ENCODE measurements around the gene DPP7. TPM values are rescaled to one million over a fixed set of nuclear protein-coding genes. Genes with fewer than 3 reads are reported as not detected.
A peak's percentile ranks its signal among the peaks of the same experiment; 100 is the strongest.

The DPP7 gene
- total RNA-seq = 116 and 137 TPM in 2 replicates

DNA sequence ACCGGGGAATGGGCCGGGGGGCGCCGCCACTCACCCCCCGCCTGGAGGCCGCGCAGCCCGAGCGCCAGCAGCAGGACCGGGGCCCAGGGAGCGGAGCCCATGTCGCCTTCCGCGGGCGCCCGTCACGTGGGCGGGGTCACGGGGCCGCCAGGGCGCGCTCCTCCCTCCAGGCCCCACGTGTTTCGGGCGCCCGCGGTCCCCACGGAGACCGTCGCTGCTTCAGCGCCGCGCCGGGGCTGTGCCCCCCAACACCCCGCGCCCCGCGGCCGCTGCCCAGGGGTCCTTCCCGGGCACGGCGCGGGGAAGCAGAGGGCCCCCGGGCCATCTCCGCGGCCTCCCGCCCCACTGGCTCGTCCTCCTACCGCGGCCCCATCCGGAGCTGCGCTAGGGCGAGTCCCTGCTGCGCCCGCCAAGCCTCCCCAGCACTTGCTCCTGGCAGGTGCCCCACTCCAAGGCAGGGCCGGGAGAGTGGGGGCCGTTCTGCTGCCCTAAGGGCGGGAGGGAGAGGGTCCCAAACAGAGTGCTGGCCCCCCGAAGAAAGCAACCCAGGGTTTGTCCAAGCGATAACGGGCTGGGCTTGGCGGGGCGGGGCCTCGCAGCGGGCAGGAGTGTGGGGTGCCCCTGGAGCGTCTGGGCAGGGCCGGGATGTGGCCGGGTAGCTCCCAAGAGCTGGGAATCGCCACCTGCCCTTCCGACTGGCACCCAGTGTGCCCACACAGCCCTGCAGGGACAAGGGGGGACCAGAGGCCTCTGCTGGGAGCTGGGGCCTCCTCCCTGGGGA is at the start of gene DPP7:
DPP7 (minus strand) TSS at position 121 of the 781 bp plus-strand sequence; CDS start at position 101, 20 bp downstream.
- H3K36me3 ChIP-seq (ENCODE audit: control insufficient read depth, insufficient read depth, low read length) = no peaks in the 10 kb centered on the region
- H3K4me3 ChIP-seq (ENCODE audit: low read depth, low read length) = peak within 1 kb of the TSS; percentile 53
- TF ChIP-seq, protein P1, sequence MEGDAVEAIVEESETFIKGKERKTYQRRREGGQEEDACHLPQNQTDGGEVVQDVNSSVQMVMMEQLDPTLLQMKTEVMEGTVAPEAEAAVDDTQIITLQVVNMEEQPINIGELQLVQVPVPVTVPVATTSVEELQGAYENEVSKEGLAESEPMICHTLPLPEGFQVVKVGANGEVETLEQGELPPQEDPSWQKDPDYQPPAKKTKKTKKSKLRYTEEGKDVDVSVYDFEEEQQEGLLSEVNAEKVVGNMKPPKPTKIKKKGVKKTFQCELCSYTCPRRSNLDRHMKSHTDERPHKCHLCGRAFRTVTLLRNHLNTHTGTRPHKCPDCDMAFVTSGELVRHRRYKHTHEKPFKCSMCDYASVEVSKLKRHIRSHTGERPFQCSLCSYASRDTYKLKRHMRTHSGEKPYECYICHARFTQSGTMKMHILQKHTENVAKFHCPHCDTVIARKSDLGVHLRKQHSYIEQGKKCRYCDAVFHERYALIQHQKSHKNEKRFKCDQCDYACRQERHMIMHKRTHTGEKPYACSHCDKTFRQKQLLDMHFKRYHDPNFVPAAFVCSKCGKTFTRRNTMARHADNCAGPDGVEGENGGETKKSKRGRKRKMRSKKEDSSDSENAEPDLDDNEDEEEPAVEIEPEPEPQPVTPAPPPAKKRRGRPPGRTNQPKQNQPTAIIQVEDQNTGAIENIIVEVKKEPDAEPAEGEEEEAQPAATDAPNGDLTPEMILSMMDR (IDR thresholded peaks at IDR 0.05; ENCODE audit: insufficient read depth, low read length, poor library complexity, severe bottlenecking) = no peak
- no peak for DNase-seq (ENCODE audit: low read depth)
- H3K27me3 ChIP-seq (ENCODE audit: control insufficient read depth, insufficient read depth, low read length) = no peaks in the 10 kb centered on the region

DNA sequence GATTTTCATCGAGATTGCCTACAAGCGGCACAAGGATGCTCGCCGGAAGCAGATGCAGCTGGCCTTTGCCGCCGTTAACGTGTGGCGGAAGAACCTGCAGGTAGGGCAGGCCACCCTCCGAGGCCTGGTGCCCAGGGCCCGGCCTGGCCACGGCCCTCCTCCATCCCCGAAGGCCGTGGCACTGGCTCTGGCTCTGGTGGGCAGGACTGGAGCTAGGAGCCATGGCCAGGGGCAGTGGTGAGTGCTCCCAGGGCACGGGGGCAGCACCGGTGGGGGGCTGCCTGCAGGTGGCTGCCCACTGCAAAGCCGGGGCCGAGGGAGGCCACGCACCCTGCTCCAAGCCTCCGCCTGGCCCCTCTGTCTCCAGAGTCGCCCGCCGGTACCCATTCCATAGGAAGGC is 49.3 kb upstream of the DPP7 start:
- TF ChIP-seq, protein P1 (IDR thresholded peaks at IDR 0.05; ENCODE audit: insufficient read depth, low read length, poor library complexity, severe bottlenecking) = no peak
- Histone ChIP-seq H3K36me3 (ENCODE audit: control insufficient read depth, insufficient read depth, low read length) (no peaks in the 10 kb centered on the region), H3K4me3 (ENCODE audit: low read depth, low read length) (no peak overlapping the region), H3K27me3 (ENCODE audit: control insufficient read depth, insufficient read depth, low read length) (peaks cover 95% of the 10 kb centered on the region)
- DNase-seq (ENCODE audit: low read depth) = no peak

DNA sequence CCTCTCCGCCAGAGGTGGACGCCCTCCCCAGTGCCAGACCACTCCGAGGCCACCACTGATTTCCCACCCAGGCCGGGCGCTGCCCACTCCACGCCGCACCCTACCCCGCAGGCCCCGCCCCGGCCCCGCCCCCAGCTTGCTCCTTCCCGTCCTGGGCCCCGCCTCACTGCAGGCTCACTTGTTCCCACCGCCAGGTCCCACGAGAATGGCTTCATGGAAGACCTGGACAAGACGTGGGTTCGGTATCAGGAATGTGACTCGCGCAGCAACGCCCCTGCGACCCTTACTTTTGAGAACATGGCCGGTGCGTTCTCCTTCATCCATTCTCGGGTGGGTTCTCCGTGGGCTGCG is 48.8 kb upstream of the DPP7 start:
- TF ChIP-seq, protein P1 (IDR thresholded peaks at IDR 0.05; ENCODE audit: insufficient read depth, low read length, poor library complexity, severe bottlenecking) = no peak
- peak overlapping the region; percentile 22 for H3K4me3 ChIP-seq (ENCODE audit: low read depth, low read length)
- no peaks in the 10 kb centered on the region for H3K36me3 ChIP-seq (ENCODE audit: control insufficient read depth, insufficient read depth, low read length)
- no peak for DNase-seq (ENCODE audit: low read depth)
- peaks cover 95% of the 10 kb centered on the region for H3K27me3 ChIP-seq (ENCODE audit: control insufficient read depth, insufficient read depth, low read length)

DNA sequence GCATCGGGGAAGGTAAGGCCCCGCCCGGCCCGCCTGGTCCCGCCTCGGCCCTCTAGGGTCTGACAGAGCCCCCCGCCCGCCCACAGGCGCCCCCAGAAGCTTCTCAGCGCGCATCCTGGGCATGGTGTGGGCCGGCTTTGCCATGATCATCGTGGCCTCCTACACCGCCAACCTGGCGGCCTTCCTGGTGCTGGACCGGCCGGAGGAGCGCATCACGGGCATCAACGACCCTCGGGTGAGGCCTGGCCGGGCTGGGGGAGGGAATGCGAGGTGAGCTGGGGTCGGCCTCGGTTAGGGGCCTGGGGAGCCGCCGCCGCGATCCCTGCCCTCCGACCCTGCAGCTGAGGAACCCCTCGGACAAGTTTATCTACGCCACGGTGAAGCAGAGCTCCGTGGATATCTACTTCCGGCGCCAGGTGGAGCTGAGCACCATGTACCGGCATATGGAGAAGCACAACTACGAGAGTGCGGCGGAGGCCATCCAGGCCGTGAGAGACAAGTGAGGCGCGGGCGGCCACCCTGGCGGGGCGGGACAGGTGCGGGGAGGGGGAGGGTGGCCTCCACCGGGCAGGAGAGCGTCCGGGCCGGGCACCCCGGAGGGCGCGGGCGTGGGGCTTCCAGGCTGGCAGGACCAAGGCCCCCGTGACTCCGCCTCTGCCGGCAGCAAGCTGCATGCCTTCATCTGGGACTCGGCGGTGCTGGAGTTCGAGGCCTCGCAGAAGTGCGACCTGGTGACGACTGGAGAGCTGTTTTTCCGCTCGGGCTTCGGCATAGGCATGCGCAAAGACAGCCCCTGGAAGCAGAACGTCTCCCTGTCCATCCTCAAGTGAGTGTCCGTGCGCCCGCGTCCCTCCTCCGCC is 48.2 kb upstream of the DPP7 start:
- peaks cover 95% of the 10 kb centered on the region for H3K27me3 ChIP-seq (ENCODE audit: control insufficient read depth, insufficient read depth, low read length)
- no peaks in the 10 kb centered on the region for H3K36me3 ChIP-seq (ENCODE audit: control insufficient read depth, insufficient read depth, low read length)
- TF ChIP-seq, protein P1 (IDR thresholded peaks at IDR 0.05; ENCODE audit: insufficient read depth, low read length, poor library complexity, severe bottlenecking) = peak; percentile 13
- peak overlapping the region; percentile 22 for H3K4me3 ChIP-seq (ENCODE audit: low read depth, low read length)
- DNase-seq (ENCODE audit: low read depth) = no peak

DNA sequence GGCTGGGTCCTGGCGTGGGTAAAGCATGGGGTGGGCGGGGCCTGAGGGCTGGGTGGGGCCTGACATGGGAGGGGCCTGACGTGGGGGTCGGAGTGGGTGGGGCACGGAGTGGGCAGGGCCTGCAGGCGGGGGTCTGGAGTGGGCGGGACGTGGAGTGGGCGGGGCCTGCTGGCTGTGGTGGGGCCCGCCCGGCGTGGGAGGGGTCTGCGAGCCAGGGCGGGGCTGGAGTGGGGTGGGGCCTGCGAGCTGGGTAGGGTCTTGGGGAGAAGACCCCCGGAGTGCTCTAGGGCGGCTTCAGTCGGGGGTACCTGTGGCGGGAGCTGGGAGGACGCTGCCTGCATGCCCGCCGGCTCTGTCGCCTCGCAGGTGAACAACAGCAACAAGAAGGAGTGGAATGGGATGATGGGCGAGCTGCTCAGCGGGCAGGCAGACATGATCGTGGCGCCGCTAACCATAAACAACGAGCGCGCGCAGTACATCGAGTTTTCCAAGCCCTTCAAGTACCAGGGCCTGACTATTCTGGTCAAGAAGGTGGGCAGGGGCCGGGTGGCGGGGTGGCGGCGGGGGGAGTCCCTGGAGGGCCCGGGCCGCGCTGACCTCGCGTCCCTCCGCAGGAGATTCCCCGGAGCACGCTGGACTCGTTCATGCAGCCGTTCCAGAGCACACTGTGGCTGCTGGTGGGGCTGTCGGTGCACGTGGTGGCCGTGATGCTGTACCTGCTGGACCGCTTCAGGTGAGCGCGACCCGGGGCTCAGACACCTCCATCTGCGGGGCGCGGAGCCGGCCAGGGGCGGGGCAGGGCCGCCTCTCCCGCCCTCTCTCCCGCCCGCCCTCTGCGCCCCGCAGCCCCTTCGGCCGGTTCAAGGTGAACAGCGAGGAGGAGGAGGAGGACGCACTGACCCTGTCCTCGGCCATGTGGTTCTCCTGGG is 47.3 kb upstream of the DPP7 start:
- no peak for DNase-seq (ENCODE audit: low read depth)
- no peak overlapping the region for H3K4me3 ChIP-seq (ENCODE audit: low read depth, low read length)
- H3K27me3 ChIP-seq (ENCODE audit: control insufficient read depth, insufficient read depth, low read length) = peaks cover 95% of the 10 kb centered on the region
- H3K36me3 ChIP-seq (ENCODE audit: control insufficient read depth, insufficient read depth, low read length) = no peaks in the 10 kb centered on the region
- TF ChIP-seq, protein P1 (IDR thresholded peaks at IDR 0.05; ENCODE audit: insufficient read depth, low read length, poor library complexity, severe bottlenecking) = no peak

Data from kidney epithelial cell (primary cell).